ENCODE results near the gene ZKSCAN4. TPM values are rescaled to one million over a fixed set of nuclear protein-coding genes. Genes with fewer than 3 reads are reported as not detected.

ZKSCAN4 gene
- polyA plus RNA-seq, 1 donor (not counting 4 experiments of a cell fraction or from before 2014, with no cell fraction given): 3.5 TPM

- TF ChIP-seq CTCF (optimal IDR thresholded peaks at IDR 0.05 in 1 of 3, IDR thresholded peaks at IDR 0.05 in 1 of 3, conservative IDR thresholded peaks at IDR 0.05 in 1 of 3; ENCODE audit: extremely low read depth in 1 of 3, insufficient read depth in 2 of 3, low read length in 3 of 3): no peak
- no peak for TF ChIP-seq EZH2 (IDR thresholded peaks at IDR 0.05; ENCODE audit: low read length)
- no peaks in the 10 kb centered on the region for H4K20me1 ChIP-seq (ENCODE audit: control insufficient read depth, extremely low read depth, insufficient read depth, low read length)
- no peak overlapping the region for H3K4me2 ChIP-seq (ENCODE audit: control insufficient read depth, extremely low read depth, insufficient read depth, low read depth, low read length)
- DNase-seq (ENCODE audit: low read depth, low spot score) (no peak), FAIRE-seq (peak; percentile 17)
- H3K9me1 ChIP-seq (ENCODE audit: control insufficient read depth, extremely low read depth, insufficient read depth, low read length): no peaks in the 10 kb centered on the region
- peaks cover 9% of the 10 kb centered on the region in 2 experiments for H3K36me3 ChIP-seq (ENCODE audit: control insufficient read depth in 2 of 2, extremely low read depth in 1 of 2, insufficient read depth in 2 of 2, low read length in 2 of 2)
- no peaks in the 10 kb centered on the region for H3K27me3 ChIP-seq (ENCODE audit: control insufficient read depth, extremely low read depth, insufficient read depth, low read length)
- dilution Hi-C loops (cut with MboI; ENCODE audit: extremely low pct_ligation_motif_present, low sequenced_read_pairs): no loop called here
- H3K27ac ChIP-seq (ENCODE audit: control insufficient read depth, insufficient read depth, low read length): no peak overlapping the region
- peaks cover under 1% of the 10 kb centered on the region for H3K4me1 ChIP-seq (ENCODE audit: control insufficient read depth, extremely low read depth, insufficient read depth, low read length)
- H3K9me3 ChIP-seq (ENCODE audit: control insufficient read depth, low read depth, low read length): no peaks in the 10 kb centered on the region
- H3K4me3 ChIP-seq (ENCODE audit: control insufficient read depth in 2 of 3, extremely low read depth in 1 of 3, insufficient read depth in 2 of 3, low read depth in 1 of 3, low read length in 3 of 3): no peak overlapping the region
- H3K9ac ChIP-seq (ENCODE audit: control insufficient read depth, extremely low read depth, insufficient read depth, low read length): no peak overlapping the region
- H3K79me2 ChIP-seq (ENCODE audit: control insufficient read depth, insufficient read depth, low read length): peaks cover 2% of the 10 kb centered on the region
- no peak overlapping the region for H2AFZ ChIP-seq (ENCODE audit: control insufficient read depth, low read length)
Observed at GRCh38 chr6:28245206-28245941, 6.7 kb downstream of the ZKSCAN4 start.

GRCh38 chr6:28243946-28244345 is 8.1 kb downstream of the ZKSCAN4 start:
- no peak overlapping the region for H3K4me3 ChIP-seq (ENCODE audit: control insufficient read depth in 2 of 3, extremely low read depth in 1 of 3, insufficient read depth in 2 of 3, low read depth in 1 of 3, low read length in 3 of 3)
- no peak overlapping the region for H3K4me2 ChIP-seq (ENCODE audit: control insufficient read depth, extremely low read depth, insufficient read depth, low read depth, low read length)
- no peaks in the 10 kb centered on the region for H3K27me3 ChIP-seq (ENCODE audit: control insufficient read depth, extremely low read depth, insufficient read depth, low read length)
- TF ChIP-seq CTCF (optimal IDR thresholded peaks at IDR 0.05 in 1 of 3, IDR thresholded peaks at IDR 0.05 in 1 of 3, conservative IDR thresholded peaks at IDR 0.05 in 1 of 3; ENCODE audit: extremely low read depth in 1 of 3, insufficient read depth in 2 of 3, low read length in 3 of 3) (no peak), EZH2 (IDR thresholded peaks at IDR 0.05; ENCODE audit: low read length) (no peak)
- DNase-seq (ENCODE audit: low read depth, low spot score) (no peak), FAIRE-seq (no peak)
- H3K36me3 ChIP-seq (ENCODE audit: control insufficient read depth in 2 of 2, extremely low read depth in 1 of 2, insufficient read depth in 2 of 2, low read length in 2 of 2): peaks cover 9% of the 10 kb centered on the region in 2 experiments
- H3K27ac ChIP-seq (ENCODE audit: control insufficient read depth, insufficient read depth, low read length): no peak overlapping the region
- no peaks in the 10 kb centered on the region for H3K4me1 ChIP-seq (ENCODE audit: control insufficient read depth, extremely low read depth, insufficient read depth, low read length)
- H2AFZ ChIP-seq (ENCODE audit: control insufficient read depth, low read length): no peak overlapping the region
- H3K9me3 ChIP-seq (ENCODE audit: control insufficient read depth, low read depth, low read length): no peaks in the 10 kb centered on the region
- no peaks in the 10 kb centered on the region for H4K20me1 ChIP-seq (ENCODE audit: control insufficient read depth, extremely low read depth, insufficient read depth, low read length)
- H3K79me2 ChIP-seq (ENCODE audit: control insufficient read depth, insufficient read depth, low read length): no peaks in the 10 kb centered on the region
- H3K9me1 ChIP-seq (ENCODE audit: control insufficient read depth, extremely low read depth, insufficient read depth, low read length): no peaks in the 10 kb centered on the region
- no peak overlapping the region for H3K9ac ChIP-seq (ENCODE audit: control insufficient read depth, extremely low read depth, insufficient read depth, low read length)
- dilution Hi-C loops (cut with MboI; ENCODE audit: extremely low pct_ligation_motif_present, low sequenced_read_pairs): no loop called here

All from keratinocyte (primary cell).